Measurements from ENCODE around the gene WDFY2.
A peak's percentile ranks its signal among the peaks of the same experiment; 100 is the strongest.

Gene WDFY2

DNA sequence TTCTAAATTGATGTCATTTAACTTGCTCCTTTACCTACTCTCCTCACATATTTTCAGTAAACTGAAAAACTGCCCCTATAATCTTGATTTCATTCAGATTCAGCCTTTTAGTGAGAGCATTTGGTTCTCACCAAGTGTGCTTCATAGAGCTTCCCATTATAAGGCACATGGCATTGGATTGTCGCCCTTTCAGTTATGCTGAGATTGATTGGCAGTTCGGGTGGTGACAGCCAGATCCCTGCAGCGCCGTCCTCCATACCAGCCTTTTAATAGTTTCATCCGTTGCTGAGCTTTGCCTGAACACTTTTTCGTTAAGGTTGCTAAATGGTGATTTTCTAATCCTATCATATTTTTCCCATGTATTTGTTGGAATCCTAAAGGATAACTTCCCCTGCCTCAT is 139.3 kb downstream of the WDFY2 start:
- DNase-seq (ENCODE audit: low read depth) = no peak
- no peak for TF ChIP-seq CTCF (conservative IDR thresholded peaks at IDR 0.05; ENCODE audit: low read length)
- no peak overlapping the region for H3K4me3 ChIP-seq (ENCODE audit: low read length)

DNA sequence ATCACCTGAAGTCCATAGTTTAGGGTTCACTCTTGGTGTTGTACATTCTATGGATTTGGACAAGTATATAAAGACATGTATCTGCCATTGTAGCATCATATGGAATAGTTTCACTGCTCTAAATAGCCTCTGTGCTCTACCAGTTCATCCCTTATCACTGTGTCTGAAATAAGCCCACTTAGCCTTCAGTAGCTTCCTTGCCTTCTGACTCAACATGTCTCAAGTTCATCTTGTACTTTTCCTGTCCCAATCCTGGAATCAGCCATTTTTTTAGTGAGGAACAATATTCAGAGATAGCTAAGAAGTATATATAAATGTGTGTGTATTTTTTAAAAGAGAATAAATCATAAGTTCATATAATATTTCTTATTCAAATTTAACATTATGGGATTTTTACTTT is 140.5 kb downstream of the WDFY2 start:
- no peak overlapping the region for H3K4me3 ChIP-seq (ENCODE audit: low read length)
- no peak for TF ChIP-seq CTCF (conservative IDR thresholded peaks at IDR 0.05; ENCODE audit: low read length)
- DNase-seq (ENCODE audit: low read depth) = no peak

DNA sequence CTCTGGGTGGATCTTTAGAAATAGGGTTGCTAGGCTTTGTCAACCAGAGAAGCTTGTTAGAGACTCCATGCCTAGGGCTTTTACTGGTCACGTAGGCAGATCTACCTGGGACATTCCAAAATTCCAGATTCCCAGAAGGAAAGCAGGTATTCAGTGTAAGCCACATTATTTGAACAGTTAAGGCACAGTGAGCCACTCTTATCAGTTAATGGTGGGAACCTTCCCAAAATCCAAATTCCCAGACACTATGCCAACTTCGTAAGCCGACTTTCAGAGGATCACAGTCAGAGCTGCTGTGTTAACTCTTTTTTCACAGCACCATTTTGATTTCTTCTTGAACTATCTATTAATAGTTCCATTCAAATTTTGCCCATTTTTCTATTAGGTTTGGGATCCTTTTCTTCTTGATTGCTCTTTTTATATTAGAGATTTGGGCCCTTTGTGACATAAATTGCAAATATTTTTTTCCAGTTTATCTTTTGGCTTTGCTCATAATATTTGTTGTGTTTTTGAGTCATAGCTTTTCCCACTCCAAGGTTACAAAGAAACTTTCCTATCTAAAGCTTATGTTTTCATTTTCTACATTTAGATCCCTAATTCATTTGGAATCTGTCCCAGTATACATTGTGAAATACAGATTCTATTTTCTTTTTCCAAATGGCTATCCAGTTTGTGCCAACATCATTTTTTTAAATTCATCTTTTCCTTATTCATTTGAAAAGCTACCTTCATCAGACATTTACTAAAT is 142.4 kb downstream of the WDFY2 start:
- no peak overlapping the region for H3K4me3 ChIP-seq (ENCODE audit: low read length)
- TF ChIP-seq CTCF (conservative IDR thresholded peaks at IDR 0.05; ENCODE audit: low read length) = no peak
- DNase-seq (ENCODE audit: low read depth) = peak; percentile 72

- TF ChIP-seq CTCF (conservative IDR thresholded peaks at IDR 0.05; ENCODE audit: low read length) = no peak
- no peak for DNase-seq (ENCODE audit: low read depth)
- H3K4me3 ChIP-seq (ENCODE audit: low read length) = no peak overlapping the region
Measured at GRCh38 chr13:51727634-51728274, 143.5 kb downstream of the WDFY2 start.

- no peak overlapping the region for H3K4me3 ChIP-seq (ENCODE audit: low read length)
- no peak for TF ChIP-seq CTCF (conservative IDR thresholded peaks at IDR 0.05; ENCODE audit: low read length)
- DNase-seq (ENCODE audit: low read depth) = no peak
Measured at GRCh38 chr13:51728275-51728673, 144.0 kb downstream of the WDFY2 start.

GRCh38 chr13:51728972-51729371 is 144.7 kb downstream of the WDFY2 start:
- no peak overlapping the region for H3K4me3 ChIP-seq (ENCODE audit: low read length)
- TF ChIP-seq CTCF (conservative IDR thresholded peaks at IDR 0.05; ENCODE audit: low read length) = no peak
- peak; percentile 87 for DNase-seq (ENCODE audit: low read depth)

Data from AG10803 (cell line).